SKM-1 (cell line): ENCODE measurements around the gene CENPVL3.
"Not testable (repeated sequence)": the region's sequence is repeated elsewhere in the genome, so short reads cannot be mapped to it uniquely, and the experiment has no call there.

Source experiments
- DNase-seq: peaks from one replicate; lab custom pipeline; 2025; ENCODE audit not compliant: unreplicated experiment; lab: John Stamatoyannopoulos, UW

CENPVL3 gene

DNA sequence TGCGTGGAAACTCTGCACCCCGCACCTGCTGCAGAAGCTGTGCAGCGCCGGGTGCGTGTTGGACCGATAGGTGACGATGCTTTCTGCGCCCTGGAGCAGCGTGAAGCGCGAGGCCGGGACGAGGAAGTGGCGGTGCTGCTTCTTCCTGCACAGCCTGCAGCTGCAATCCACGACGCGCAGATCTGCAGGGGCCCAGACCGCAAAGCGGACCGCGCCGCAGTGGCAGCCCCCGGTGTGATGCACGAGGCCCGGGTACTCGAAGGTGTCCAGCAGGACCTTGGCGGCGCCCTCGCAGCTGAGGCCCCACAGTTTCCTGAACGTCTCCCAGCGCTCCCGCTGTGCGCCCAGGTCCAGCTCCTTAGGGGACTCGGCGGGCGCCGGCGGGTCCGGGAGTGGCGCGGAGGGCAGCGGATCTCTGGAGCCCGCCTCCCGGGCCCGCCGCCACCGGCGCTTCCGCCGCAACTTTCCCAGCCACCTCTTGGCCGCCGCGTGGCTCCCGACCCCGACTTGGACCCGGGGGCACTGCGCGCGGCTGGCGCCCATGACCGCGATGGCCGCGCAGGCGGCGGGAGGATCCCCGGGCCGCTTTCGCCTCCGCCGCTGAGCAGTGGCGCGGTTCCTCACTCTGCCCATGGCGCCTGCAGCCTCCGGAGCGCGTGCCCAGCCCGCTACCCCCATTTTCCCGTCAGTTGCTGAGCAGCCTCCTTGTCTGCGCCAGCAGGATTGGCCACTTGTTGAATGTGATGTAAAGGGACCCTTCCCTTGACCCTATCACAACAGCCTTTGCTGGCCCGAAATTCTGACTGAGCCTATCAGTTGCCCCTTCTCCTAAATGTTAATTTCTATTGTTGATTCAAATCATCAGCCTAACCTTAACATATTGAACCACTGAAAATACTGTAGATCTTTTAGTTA, at the start of gene CENPVL3:
Gene CENPVL3, minus strand, starts transcription at position 672 of the 915 bp plus-strand sequence. Its CDS starts 39 bp downstream, at position 633.
- not testable (repeated sequence) for DNase-seq

DNA sequence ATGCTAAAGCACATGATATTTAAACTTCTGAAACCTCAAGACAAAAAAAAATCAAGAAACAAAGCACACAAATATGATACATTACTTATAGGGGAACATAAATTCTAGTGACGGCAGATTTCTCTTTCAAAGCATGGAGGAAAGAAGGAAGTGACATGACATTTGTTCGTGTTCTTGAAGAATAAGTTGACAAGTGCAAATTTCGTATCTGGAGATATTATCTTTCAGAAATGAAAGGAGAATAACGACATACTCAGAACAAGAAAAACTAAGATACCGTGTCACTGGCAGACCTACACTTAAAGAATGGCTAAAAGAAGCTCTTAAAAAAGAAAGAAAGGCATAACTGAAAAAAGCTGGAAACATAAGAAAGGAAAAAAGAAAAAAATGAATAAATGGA, 47.3 kb upstream of the CENPVL3 start:
- no peak for DNase-seq

DNA sequence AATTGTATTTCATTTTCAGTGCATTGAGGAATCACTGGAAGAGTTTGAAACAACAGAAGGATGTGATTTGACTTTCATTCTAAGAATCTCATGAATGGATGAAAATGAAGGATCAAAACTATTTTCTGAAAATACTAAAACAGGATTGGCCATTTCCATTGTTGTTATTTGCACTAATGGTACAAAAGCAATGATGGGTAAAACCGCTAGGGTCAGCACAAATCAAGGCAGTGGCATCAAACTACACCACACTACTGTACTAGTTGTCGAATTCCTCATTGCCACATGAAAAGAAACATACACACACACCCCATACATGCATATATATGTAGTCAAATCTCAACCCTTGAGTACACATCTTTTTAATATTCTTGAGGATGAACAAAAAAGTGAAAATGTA, 24.7 kb upstream of the CENPVL3 start:
- DNase-seq = no peak

DNA sequence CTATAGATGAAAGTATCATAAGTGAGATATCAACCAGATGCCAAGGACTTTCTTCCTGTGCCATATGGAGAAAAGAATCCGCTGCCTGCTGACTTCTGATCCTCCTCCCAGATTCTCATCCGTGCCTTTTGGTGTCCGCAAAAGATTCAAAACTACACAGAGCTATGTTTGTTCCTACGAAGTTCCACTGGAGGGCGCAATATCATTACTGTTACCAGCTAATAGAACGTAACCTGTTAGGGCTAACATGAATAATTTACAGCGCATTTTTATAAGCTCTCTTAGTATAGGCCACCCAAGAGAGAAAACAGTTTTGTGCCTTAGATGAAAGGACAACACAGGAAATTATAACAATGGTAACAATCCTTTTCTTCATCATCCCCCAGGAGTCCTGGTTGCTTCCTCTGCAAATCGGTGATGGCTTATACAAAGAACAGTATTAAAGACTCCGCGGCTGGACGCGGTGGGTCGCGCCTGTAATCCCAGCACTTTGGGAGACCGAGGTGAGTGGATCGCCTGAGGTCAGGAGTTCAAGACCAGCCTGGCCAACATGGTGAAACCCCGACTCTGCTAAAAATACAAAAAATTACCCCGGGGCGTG, 22.8 kb upstream of the CENPVL3 start:
- DNase-seq = no peak

DNA sequence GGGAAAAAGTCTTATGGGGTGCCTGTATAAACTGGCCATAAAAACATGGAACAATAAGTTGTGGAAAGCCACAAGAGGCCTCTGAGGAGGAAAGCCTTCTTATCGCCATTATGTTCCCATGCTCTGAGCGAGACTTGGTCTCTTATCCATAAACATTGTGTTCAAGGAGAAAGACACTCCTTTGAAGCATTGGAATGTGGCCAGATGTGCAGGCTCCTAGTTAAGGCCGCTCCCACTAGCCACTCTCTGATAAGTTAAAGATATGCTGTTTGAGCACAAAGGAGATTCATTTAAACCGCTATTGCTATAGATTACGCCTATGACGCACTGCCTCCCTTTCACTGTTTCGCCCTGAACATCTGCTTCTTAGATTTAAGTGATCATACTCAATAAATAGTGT, 17.8 kb upstream of the CENPVL3 start:
- not testable (repeated sequence) for DNase-seq

DNA sequence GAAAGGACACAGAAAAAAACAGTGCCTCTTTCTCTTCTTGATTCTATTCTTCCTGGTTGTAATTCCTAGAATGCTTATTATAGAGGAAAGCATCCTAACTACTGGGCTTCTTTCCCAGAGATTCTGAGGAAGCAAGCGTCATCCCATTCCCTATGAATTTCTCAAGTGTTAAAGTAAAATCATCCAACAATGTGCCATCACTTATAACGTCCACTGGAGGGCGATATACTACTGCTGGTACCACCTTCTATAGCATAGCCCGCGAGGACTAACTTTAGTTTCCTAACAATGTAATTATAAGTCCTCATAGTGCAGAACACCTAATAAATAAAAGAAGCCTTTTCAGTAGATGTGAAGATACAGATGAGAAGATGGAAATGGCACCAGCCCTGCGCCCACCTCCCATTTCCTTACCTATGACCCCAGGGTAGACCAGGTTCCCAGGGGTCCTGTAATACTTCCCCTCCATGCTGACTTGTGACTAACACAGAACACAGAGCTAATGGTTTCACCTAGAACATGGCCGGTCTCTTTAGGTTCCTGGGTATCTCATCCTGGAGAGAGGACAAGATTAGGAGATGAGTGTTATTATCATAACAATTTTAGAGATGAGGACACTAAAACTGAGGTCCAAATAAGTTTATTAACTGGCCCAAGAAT, 4.2 kb downstream of the CENPVL3 start:
- DNase-seq = no peak

DNA sequence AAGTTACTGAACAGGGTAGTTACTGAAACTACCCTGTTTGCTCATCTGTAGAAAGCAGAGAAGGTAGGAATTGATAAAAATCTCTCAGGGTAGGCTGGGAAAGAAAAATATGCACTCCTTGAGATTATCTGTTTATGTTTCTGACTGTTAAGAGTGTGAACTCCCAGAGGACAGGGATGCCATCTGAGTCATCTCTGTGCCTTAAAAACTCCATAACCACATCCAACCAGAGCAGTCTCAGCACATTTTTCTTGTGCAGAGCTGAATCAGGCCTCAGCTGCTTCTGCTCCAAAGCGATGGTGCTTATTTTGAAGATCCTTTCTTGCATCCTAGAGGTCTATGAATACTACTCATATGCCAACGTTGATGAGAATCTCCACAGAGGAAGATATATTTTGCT, 9.9 kb downstream of the CENPVL3 start:
- DNase-seq = no peak

DNA sequence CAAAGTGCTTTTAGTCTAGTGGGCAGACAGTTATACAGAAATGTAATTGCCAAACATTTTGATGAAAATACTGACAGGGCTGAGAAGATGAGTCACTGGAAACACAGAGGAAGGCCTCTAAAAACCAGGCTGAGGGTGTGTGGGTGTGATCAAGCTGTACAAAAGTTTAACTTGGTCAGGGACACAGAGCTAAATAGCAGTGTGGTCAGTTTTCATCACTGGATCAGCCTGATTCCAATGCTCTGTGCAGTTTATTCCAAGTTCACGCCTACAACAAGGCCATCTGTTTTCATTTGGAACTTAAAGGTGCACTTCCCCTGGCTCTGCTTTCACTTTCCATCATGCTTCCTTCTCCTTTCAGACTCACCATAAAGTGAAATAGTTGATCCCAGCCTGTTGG, 10.6 kb downstream of the CENPVL3 start:
- no peak for DNase-seq

DNA sequence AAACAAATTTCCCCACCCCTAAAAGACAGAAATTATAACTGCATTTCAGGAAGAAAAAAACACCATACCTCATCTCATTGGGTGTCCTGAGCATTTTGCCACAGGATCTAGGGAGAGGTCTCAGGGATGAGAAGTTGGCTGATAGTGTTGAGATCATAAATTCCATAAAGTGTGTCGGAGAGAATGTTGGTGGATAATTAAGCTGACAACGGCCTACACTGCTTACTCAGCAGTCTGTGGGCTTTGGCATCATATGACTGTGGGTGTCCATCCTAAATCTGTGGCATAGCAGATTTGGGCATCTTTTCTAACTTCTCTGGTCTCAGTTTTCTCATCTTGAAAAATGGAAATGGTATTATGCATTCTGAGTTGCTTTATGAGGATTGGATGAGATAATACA, 12.3 kb downstream of the CENPVL3 start:
- no peak for DNase-seq

DNA sequence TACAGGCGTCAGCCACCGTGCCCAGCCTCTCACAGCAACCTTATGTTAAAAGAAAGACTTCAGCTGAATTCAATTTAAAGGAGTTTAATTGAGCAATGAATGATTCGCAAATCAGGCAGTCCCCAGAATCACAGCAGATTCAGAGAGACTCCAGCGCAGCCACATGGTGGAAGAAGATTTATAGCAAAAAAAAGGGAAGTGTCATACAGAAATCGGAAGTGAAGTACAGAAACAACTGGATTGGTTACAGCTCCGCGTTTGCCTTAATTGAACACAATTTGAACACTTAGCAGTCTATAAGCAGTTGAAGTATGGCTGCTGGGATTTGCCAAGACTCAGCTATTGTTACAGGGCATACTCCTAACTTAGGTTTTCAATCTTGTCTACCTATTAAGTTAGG, 19.8 kb downstream of the CENPVL3 start:
- DNase-seq = no peak

DNA sequence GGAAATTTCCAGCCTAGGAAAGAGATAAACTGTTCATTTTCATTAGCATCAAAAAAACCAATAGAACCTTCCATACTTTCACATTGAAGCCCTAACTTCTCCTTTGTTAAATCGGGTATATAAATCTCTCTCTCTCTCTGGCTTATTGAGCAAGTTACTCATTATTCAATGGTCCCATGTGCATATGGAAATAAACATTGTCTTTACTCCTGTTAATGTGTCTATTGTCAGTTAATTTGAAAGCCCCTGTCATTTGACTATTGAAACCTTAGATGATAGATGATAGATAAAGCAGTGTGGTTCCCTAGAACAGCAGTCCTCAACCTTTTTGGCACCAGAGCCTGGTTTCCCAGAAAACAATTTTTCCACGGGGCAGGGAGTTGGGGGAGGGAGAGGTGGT, 46.8 kb downstream of the CENPVL3 start:
- no peak for DNase-seq

DNA sequence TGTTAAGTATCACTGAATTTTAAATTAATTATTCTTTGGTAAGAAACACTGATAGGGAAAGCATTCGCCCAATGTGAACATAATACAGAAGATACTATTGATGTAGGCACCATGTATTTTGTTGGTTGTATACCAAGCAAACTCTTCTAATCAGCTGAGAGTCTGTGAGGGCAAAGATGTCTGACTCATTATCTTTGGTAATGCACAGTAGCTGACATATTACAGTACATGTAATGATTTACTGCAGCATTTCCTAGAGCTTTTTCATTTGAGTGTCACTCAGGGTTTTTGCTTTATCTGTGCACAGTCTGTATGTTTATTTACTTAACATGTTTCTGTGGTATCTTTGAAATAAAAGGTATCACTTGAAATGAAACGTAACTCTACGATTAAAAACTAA, 49.2 kb downstream of the CENPVL3 start:
- DNase-seq = no peak

DNA sequence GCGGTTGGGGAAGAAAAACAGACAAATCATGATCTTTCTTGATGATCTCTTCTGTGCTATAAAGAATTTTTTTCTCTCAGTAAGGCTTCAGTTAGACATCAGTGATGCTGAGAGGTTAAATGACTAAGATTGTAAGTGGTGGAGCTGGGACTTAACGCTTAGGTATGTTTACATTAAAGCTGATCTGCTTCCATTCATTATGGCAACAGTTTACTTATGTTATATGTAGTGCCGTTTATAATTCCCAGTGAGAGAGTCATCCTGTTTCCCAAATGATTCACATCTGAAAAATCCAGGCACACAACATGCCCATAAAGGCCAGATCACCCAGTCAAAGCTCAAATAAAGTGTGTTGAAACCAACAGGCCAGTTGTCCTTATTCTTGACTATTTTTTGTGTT, 50.1 kb downstream of the CENPVL3 start:
- no peak for DNase-seq
